HG02970 (cell line): ENCODE results near the gene CYP19A1.

Experiments
- ATAC-seq: cut with Tn5 transposase; IDR thresholded peaks from one replicate; pipeline ENCODE4 v1.9.1; 2021; ENCODE audit warnings: mild to moderate bottlenecking, moderate library complexity, moderate number of reproducible peaks; ENCODE audit not compliant: unreplicated experiment, low FRiP score

CYP19A1 gene

DNA sequence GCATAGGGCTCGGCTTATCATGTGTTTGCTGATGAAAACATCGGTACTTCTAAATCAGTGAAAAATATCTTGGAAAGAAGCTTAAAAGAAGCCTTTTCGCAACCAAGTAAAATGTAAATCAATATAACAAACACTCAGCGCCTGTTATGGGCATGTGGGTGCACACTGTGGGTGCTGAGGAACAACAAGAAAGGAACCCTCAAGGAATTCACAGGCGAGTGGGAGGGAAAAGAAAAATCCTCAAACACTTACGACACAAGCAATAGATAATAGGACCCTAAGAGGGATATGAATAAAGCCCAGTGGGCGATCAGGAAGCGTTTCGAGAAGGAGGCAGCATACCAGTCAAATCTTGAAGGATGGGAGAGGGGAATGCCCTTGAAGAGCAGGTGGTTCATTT lies 25.0 kb upstream of the CYP19A1 start:
- no peak for ATAC-seq

DNA sequence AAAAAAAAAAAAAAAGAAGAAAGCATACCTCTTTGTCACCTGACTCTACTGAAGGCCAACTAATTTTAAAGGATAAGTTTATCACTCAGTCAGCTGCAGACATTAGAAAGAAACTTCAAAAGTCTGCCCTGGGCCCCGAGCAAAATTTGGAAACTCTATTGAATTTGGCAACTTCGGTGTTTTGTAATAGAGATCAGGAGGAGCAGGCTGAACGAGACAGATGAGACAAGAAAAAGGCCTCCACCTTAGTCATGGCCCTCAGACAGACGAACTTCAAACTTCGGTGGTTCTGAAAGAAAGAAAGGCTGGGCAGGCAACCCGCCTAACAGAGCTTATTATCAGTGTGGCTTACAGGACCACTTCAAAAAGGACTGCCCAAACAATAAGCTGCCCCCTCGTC lies 21.6 kb upstream of the CYP19A1 start:
- ATAC-seq = no peak

DNA sequence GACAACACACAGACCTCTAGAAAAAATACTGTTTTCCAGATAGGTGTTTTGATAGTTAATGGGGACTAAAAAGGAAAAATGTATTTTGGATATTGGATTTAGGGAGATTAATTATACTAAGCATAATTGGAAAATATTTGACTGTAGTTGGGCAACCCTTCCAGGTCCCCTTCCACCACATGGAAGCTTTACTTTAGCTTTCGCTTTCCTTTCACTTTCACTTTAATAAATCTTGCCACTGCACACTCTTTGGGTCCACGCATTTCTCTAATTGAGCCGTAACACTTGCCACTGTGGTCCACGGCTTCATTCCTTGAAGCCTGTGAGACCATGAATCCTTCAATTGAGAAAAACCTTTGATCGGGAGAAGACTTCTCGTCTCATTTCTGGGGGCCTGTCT lies 18.6 kb upstream of the CYP19A1 start:
- ATAC-seq = no peak

DNA sequence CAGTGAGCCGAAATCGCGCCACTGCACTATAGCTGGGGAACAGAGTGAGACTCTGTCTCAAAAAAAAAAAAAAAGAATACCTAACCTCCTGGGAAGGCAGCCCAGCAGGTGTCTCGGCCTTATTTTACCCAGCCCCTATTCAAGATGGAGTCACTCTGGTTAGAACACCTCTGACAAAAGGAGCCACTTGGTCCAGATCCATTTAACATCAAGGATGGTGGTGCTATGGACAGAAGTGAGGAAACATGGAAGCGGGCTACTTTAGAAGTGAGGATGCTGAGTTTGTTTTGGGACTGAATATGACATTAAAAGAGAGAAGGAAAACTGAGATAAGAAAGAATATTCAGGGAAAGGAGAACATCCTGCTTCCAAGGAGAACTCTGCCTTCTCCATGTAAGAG lies 17.8 kb upstream of the CYP19A1 start:
- no peak for ATAC-seq

DNA sequence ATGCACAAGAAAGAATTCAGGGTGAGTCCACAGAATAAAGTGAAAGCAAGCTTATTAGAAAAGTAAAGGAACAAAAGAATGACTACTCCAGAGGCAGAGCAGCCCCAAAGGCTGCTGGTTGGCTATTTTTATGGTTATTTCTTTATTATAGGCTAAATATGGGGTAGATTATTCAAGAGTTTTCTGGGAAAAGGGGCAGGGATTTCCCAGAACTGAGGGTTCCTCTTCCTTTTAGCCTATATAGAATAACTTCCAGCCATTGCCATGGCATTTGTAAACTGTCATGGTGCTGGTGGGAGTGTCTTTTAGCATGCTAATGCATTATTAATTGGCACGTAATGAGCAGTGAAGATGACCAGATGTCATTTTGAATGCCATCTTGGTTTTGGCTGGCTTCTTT lies 16.7 kb upstream of the CYP19A1 start:
- no peak for ATAC-seq

DNA sequence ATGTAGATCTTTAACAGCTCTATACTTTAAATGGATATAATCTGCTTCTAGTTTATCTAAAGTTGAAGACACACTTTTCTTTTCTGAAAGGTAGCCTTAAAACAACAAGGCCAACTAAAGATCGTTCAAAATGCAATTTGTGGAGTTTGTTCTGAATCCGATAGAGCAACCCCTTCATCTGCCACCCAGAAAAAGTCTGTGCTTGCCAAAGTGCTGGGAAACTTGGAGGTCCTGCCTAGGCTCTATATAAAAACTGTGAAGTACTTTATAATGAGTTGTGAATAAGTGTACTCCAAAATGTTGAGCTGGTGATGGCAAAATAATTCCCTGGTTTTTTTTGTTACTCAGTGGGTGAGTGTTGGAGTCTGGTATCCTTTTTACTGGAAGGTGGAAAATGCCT lies 15.6 kb upstream of the CYP19A1 start:
- no peak for ATAC-seq

DNA sequence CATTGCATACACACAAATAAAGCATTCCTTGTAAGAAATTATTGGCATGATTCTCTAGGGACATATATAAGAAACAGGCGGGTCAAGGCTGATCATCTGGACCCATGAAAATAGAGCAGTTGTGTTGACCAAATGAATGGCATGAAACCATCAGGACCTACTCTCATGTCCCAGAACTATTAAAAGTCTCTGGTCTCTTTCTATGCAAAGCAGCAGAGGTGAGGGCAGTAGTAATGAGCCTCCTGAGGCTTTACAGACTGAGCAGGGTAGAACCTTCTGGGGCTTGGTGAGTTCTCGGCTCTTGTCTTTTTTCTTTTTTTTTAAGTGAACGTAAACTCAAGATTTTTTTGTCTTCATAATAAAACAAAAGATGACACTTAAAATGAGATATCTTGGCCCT lies 12.3 kb upstream of the CYP19A1 start:
- ATAC-seq = no peak

DNA sequence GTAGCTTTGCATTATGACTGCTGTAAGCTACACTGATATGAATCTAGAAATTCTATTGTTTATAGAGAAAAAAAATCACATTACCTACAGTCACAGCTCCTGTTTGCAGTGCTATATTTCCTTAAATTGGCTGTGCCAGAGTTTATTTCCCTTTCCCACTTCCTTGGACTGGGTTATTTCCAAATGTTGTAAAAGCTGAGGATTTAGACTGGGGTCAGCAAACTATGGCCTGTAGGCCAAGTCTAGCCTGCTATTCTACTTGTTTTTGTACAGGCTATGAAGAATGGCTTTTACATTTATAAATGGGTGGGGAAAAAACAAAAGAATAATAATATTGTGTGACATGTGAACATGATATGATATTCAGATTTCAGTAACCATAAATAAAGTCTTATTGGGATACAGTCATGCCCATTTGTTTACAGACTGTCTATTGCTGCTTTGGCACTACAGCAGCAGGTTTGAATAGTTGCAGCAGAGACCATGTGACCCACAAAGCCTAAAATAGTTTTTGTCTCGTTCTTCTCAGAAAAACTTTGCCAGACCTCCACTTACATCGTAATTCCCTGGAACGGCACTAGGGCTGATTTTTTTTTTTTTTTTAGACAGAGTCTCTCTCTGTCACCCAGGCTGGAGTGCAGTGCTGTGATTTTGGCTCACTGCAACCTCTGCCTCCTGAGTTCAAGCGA lies 10.9 kb upstream of the CYP19A1 start:
- ATAC-seq = no peak

DNA sequence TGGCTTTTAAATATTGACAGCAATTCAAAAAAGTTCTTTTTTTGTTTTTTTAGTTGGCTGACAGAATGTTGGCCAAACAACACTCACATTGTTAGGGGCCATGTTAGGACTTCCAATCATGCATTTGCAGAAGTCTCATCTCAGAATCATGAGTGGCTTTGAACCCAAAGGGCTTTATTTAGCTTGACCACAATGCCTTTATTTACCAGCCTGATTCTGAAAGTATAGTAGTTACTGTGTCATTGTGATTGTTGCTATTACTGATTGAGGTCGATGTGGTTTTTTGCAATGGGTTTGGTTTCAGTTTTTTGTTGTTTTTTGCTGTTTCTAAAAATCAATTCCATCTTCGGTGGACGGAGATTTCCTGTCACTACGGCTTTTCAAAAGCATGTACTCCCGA lies 10.3 kb upstream of the CYP19A1 start:
- ATAC-seq = peak; percentile 77

DNA sequence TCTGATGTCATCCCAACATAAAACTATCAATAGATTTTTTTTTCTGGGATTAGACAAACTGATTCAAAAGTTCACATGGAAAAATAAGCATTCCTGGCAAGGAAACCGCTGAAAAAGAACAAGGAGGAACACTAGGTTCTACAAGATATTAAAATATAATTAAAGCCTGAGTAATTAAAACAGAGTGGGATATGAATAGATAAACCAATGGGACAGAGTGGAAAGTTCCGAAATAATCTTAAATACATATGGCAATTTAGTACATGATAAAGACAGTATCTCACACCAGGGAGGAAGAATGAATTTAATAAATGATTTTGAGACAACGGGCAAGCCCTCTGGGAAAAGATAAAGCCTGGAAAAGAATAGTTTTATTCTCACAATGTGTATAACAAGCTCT lies 7.7 kb upstream of the CYP19A1 start:
- no peak for ATAC-seq

DNA sequence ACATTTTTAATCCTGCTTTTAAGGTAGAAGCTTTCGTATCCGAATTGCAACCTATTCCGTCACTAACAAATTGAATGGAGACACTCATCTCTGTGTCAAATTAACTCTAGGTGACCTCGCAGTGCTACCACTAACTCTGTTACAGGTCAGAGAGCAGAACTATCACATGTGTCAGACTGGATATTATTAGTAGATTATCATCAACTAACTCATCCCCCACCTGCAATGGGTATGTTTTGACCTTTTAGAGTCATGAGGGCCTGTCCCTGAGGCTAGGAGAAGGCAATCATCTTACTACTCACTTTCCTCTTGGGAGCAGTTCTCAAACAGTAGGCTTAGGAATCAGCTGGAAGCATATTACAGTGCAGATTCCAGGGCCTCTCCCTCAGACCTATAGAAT lies 5.1 kb upstream of the CYP19A1 start:
- ATAC-seq = no peak

DNA sequence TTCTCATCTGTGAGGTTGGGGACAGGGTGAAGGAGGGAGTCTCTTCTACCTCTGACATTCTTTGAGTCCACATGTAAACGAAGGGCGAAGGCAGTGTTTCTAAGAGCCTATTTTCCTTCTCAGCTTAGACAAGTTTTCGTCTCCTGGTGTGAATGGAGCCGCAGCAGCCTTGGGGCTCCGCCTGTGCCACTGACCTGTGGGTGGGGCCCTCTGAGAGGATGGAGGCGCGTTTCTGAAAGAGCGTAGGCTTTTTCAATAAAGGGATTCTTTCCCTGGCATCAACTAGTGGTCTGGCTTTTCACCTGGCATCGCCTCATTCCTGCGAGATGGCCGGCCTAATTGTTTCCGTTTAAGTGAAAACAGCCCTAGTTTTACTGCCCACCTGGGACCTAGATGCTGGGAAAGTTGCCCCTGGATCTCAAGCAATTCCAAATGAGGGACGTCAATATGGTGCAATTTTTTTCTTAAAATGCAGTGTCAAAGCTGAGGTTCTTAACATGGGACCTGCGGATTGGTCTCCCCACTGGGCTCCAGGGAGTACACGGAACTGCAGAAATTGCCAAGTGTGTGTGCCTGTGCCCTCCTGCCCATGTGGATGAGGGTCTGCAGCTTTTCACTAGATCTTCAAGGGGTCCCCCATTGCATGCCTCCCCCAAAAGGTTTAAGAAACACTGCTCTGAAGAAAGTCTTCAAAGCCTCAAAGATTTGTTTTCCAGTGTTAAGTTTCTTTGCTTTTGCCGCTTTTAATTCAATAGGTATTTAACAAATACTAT lies 4.0 kb upstream of the CYP19A1 start:
- no peak for ATAC-seq

DNA sequence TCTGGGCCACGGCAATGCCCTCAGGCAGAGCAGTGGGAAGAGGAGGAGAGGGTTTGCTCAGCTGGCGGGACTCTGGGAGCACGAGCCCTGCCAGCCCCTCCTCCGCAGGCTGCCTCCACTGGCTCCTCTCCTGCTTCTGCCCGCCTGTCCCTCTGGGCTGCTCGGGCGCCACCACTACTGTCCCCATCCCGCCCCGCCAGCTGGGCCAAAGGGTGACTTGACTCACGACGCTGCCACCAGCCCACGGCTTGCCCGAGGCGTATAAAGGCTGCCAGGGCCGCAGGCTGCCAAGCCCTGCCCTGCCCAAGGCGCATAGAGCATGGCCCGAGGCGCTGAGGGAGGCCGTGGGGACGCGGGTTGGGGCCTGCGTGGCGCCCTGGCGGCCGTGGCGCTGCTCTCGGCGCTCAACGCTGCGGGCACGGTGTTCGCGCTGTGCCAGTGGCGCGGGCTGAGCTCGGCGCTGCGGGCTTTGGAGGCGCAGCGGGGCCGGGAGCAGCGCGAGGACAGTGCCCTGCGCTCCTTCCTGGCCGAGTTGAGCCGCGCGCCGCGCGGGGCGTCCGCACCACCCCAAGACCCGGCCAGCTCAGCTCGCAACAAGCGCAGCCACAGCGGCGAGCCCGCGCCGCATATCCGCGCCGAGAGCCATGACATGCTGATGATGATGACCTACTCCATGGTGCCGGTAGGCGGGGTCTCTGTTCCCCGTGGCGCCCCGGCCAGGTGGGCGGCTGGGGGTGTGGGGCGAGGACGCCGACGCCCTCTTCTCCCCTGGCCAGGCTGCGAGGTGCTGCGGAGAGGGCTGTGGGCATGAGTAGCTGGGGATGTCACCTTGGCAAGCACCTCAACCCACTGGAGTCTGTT lies 3.2 kb upstream of the CYP19A1 start, which contains the start of gene GLDN:
Gene GLDN, plus strand, starts transcription at position 290 of the 861 bp plus-strand sequence. Its CDS starts 30 bp downstream, at position 320.
- no peak for ATAC-seq

DNA sequence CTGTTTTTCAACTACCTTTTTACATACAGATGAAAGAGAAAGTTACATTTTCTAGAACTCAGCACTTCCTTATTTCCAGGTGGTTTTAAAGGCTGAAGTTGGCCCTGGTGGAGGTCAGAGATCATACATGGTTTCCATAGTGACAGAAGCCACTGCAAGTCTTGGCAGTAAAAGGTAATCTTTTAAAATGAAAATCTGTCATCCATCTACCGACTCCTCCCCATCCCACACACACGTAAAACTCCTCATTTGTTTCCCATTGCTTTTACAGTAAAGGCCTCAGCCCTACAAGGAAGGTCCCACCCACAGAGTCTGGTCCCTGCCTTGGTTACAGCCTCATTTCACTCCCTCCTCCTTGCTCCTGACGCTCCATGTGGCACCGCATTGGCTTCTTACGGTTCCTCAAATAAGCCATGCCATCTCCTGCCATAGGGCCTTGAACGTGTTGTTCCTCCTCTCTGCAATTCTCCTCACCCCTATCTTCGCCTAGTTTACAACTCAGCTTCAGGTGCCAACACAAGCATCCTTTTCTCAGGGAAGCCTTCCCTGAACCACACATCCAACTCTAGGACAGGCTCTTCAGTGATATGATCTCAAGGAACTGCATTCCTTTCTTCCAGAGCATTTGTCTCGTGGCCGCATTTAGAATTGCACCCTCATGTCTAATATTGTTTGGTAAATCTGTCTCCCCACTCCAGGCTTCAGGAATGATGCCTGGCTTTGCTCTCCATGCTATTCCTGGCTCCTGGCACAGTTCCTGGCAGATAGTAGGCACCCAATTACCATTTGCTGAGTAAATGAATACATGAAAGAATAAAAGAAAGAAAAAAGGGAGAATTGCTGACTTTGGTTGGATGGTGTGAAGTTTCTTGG lies 2.6 kb downstream of the CYP19A1 start:
- no peak for ATAC-seq

DNA sequence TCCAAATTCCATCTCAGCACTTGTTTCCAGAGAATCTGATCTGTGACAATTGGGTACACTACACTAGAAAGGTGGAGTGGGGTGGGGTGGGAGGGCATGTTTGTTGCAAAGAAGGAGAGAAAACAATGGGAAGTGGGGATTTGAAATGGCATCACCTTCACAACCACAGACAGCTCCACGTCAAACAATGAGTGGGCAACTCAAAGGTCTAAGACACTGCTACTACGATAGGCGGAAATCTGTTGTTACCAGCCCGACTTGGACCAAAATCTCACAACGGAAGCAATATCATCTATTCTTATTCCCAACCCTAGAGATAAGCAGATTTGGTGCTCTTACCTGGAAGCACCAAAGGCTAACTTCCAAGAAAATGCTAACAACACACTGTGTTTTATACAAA lies 3.3 kb downstream of the CYP19A1 start:
- ATAC-seq = no peak

DNA sequence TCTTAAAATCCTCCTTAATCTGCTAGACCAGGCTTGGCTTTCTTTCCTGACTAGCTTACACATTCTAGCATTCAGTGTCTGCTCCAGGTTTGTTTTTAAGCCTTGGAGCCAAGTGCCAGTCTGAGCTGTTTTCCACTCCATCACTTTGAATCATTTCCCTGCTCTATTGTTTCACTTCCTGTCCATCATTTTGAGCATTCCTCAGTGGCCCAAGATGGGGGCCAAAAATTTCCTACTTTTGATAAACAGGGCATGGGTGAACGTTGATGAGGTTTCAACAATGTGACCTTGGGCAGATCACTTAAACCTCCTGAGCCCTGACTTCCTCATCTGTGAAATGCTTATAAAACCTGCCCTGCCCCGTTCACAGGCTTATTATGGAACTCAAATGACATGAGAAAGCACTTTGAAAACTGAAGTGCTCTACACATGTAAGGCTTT lies 4.4 kb downstream of the CYP19A1 start:
- ATAC-seq = no peak

DNA sequence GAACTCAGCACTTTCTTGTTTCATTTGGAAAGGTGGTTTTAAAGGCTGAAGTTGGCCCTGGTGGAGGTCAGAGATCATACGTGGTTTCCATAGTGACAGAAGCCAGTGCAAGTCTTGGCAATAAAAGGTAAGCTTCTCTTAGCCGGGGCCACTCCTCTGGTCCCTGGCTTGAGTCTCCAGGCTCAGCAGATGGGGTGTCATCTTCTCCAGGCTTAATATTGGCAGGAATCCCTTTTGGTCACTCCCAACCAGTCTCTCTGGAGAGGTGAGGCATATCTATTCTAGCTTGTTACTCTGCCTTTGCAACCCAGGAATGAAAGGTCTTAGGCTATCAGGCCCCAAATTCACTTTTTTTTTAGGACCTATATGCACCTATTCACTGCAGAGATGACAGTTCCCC lies 4.8 kb downstream of the CYP19A1 start:
- no peak for ATAC-seq

DNA sequence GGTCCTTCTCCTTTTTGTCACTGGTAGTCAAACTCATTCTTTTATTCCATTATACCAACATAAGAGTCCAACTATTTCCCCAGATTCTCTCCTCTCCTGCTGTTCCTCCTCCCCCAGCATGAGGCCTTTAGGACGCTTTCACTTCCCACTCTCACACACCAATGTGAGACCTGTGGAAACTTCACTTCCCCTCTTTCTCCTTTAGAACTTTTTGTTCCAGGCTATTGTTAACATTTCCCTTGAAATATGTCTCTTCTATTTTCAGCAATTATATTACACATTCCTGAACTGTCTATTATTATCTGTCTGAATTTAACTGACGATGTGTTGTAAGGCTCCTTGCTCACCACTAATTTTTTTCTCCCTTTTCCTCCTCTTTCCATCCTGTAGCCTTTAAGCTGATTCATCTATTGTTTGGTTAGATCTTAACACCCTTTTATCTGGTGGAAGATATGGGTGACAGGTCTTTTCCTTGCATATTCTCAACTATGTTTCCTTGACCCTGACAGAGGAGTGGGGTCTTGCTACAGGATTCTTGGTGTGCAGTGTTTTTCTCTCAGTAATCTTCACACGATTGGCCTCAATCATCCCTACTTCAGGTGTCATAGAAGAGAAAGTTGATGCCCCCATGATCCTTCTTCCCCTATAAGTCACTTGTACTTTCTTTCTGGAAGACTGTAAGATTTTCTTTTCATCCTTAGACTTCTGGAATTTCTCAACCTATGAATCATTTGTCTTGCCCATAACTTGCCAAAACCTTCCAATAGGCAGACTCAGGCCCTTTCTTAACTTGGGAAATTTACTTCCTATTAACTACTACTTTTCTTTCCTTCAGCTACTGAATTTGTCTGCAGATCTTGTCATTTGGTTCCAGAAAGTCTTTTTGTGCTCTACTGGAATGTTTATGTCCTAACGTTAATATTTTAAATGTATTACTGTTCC lies 5.9 kb downstream of the CYP19A1 start:
- no peak for ATAC-seq

DNA sequence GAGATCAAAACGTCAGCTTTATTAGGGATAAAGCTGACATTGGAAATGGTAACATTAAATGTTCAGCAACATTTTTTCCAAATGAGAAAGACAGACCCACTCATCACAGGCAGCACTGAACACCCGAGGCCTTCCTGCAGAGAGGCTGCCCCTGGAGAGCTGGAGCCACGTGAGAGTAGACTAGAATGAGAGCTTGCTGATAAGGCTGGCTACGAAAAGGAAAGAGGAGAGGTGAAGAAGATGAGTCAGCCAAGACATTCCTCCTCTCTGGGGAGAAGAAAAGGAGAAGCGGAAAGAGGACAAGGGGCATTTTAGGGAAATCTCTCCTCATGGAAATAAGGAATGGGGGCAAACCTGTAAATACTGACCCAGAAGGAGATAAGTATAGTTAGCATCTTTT lies 7.3 kb downstream of the CYP19A1 start:
- no peak for ATAC-seq
